ENCODE measurements around the gene RNF4.
"Not testable (repeated sequence)": the region's sequence is repeated elsewhere in the genome, so short reads cannot be mapped to it uniquely, and the experiment has no call there.

Gene RNF4

DNA sequence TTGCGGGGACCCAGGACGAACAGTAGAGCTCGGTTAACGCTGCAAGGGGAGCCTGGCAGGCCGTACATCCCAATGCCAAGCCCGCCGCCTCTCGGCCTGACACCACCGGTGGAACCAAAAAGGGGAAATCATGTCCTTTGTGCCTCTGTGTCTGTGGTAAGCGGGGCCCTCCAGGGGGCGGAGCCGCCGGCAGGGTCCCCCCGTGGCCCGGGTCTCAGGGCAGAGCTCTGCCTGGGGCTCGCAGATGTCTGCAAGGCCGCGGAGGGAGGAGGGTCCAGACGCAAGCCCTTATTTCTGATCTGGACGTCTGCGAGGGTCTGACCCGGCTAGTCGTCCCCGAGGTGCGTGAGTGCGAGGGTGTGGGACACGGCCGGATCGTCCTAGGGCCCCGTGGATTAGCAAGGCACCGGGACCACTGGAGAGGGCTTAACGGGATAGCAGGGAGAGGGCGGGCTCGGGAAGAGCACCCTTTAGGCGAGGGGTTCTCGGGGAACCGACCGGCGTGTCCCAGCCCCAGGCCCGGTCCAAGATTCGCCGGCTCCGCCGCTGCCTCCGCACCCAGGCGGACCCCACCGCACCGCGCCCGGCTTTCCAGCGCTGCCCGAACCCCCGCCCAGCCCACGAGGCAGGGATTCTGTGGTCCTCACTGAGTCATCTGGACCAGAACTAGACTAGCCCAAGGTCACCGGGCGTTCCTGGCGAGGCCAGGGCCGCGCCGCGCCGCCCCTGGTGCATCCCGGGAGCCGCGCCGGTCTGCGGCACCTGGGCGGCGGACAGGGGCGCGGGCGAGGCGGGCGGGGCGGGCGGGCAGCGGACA lies 66.7 kb downstream of the RNF4 start:
- peak; percentile 60 for DNase-seq

DNA sequence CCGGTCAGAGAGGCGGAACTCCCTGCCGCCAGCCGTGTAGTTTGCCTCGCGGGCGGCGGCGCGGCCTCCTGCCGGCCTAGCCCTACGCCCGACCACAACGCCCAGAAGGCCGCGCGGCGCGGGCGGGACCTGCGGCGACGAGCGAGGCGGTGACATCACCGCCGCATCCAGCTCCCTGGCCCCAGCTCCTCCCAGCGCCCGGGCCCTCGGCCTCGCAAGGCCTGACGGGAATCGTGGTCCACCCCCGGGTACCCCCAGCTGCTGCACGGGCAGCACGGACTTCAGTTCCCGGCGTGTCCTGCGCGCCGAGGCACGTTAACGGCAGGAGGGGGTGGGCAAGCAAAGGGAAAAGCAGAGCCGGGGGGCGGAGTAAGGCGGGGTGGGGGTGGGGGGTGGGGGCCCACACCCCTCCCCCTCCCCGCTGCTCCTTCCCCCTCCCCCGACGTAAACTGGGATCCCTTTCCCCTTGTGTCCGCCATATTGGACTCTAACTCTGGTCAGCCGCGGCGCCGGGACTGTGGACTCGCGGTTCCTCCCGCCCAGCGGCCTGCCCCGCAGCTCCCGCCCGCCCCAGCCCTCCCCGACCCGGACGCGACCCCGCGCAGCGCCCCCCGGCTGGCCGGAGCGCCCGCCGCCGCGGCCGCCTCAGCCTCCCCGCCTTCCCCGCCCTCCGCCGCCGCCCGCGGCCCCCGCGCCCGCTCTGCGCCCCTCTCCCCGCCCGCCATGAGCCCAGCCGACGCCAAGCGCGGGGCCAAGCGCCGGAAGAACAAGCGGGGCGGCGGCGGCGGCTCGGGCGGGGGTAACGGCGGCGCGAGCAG lies 67.5 kb downstream of the RNF4 start, which contains the start of gene FAM193A:
FAM193A (plus strand) TSS at position 455 of the 818 bp plus-strand sequence; CDS start at position 724, 269 bp downstream.
- DNase-seq = peak; percentile 99

- peak; percentile 59 for DNase-seq
Measured at GRCh38 chr4:2537011-2537830, 68.3 kb downstream of the RNF4 start.

DNA sequence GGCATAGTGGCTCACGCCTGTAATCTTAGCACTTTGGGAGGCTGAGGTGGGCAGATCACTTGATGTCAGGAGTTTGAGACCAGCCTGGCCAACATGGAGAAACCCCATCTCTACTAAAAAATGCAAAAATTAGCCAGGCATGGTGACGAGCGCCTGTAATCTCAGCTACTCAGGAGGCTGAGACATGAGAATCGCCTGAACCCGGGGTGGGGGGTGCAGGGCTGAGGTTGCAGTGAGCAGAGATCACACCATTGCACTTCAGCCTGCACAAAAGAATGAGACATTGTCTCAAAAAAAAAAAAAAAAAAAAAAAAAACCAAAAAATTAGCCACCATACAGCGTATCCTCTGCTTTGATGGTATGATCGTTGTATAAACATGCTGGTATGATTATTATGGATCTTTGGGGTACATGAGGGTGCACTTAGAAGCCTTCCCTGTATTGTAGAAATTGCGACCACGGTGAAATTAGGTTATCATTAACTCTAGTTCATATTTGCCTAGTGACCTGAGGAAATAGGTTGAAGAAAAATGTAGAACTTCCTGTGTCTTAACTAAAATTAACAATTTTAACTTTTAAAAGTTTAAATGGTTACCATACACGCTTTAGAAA lies 74.8 kb downstream of the RNF4 start:
- DNase-seq = not testable (repeated sequence)

DNA sequence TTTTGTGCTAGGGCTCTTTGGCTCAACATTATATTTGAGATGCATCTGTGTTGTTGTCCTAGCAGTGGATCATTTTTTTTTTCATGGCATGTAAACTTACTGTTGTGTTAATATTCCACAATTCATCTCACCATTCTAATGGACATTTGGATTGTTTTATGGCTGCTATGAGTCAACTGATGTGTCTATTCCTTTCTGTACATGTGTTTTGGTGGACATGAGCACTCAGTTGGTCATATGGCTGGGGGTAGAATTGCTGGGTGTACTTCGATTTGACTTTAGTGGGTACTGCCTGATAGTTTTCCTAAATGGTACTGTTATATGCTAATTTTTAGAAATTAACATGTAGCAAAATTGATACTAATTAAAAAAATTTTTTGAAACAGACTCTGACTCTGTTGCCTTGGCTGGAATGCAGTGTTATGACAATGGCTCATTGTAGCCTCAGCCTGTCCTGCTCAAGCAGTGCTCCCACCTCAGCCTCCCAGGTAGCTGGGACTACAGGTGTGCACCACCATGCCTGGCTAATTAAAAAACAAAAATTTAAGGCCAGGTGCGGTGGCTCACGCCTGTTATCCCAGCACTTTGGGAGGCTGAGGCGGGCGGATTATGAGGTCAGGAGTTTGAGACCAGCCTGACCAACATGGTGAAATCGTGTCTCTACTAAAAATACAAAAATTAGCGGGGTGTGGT lies 76.6 kb downstream of the RNF4 start:
- no peak for DNase-seq

GRCh38 chr4:2546286-2546823 lies 77.4 kb downstream of the RNF4 start:
- no peak for DNase-seq

- not testable (repeated sequence) for DNase-seq
Measured at GRCh38 chr4:2546961-2547691, 78.2 kb downstream of the RNF4 start.

- DNase-seq = no peak
Measured at GRCh38 chr4:2551118-2551517, 82.2 kb downstream of the RNF4 start.

DNA sequence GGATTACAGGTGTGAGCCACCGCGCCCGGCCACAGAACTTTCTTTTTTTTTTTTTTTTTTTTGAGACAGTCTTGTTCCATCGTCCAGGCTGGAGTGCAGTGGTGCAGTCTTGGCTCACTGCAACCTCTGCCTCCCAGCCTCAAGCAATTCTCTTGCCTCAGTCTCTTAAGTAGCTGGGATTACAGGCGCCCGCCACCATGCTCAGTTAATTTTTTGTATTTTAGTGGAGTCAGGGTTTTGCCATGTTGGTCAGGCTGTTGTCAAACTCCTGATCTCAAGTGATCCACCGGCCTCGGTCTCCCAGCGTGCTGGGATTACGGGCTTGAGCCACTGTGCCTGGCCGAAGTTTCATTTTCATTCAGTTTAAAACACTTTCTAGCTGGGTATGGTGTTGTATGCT lies 83.9 kb downstream of the RNF4 start:
- DNase-seq = no peak

GRCh38 chr4:2558301-2558700 lies 89.4 kb downstream of the RNF4 start:
- DNase-seq = no peak

DNA sequence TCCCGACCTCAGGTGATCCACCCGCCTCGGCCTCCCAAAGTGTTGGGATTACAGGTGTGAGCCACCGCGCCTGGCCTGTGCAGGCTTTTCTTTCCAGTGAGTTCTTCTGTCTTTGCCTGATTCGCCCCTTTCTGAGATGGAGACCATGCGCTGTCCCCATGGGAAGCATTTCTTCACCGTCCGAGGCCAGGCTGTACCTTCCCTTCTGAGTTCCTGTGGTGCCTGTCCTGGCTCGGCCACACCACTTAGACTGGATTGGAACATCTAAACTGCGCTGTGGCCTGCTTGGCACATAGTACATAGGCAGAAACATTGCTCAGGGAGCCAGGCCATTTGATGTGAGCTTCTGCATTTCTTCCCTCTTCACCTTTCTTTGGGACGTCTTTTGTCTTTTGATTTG lies 91.3 kb downstream of the RNF4 start:
- no peak for DNase-seq

Data from CD4-positive, alpha-beta T cell treated with Interleukin-17A for 1 hour (primary cell).